ENCODE measurements around the gene ZMIZ1.
"Not testable (repeated sequence)": the region's sequence is repeated elsewhere in the genome, so short reads cannot be mapped to it uniquely, and the experiment has no call there.

ZMIZ1 gene

DNA sequence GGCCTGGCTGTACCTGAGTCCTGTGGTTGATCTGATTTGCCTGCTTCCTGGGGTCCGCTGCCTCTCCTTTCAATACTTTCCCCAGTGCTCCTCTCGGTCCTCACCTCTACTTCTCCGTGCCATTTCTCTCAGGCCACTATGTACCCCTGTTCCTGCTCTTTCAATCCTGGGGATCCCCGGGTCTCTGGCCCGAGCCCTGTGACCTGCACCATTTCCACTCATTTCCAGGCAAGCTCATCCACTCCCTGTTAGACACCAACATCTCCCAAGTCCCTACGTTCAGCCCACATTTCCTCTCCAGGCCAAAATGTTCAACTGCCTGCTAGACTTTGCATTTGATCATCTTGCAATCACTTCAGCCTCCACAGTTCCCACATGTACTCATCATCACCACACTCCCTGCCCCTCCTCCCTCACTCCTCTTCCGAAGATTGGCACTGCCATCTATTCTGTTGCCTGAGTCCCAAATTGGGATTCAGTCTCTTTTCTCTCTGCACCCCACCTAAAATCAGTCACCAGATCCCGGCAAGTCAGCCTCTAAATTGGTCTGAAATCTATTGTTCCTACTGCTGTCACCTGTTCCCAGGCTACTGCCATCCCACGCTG is 34.4 kb upstream of the ZMIZ1 start:
- no peak for DNase-seq

DNA sequence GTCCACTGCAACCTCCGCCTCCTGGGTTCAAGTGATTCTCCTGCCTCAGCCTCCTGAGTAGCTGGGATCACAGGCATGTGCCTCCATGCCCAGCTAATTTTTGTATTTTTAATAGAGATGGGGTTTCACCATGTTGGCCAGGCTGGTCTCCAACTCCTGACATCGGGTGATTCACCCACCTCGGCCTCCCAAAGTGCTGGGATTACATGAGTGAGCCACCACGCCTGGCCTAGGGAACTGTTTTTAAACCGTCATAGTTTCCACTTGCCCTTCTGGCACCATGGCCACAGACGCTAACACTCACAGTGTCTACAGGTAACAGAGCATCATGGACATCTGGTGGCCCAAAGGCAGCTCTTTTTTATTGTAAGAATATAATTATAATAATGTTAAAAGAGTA is 32.4 kb upstream of the ZMIZ1 start:
- DNase-seq = not testable (repeated sequence)

DNA sequence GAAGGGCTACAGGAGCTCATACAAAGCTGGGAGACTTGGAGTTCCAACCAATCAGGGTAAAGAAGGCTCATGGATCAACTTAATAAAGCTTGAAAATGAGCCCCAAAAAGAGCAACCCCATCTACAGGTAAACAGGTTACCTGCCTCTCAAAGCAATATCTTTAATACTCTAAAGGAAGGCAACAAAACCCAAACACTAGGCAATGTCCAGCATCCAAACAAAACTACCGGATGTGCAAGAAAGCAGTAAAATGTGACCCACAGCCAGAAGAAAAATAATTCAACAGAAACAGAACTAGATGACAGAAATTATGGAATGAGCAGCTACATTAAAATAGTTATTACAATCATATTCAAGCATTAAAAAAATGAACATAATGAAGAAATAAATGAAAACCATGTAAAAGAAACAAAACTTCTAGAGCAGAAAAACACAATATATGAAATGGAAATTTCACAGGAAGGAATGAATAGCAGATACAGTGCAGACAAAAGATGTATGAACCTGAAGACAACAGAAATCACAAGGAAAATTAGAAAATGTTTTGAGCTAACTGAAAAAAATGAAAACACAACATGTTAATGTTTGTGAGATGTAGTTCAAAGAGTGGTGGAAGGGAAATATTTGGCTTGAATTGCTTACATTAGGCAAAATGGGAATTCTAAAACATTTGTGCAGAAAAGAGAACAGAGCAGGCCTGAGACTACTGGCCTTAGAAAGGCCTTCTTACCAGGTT is 30.5 kb upstream of the ZMIZ1 start:
- no peak for DNase-seq

DNA sequence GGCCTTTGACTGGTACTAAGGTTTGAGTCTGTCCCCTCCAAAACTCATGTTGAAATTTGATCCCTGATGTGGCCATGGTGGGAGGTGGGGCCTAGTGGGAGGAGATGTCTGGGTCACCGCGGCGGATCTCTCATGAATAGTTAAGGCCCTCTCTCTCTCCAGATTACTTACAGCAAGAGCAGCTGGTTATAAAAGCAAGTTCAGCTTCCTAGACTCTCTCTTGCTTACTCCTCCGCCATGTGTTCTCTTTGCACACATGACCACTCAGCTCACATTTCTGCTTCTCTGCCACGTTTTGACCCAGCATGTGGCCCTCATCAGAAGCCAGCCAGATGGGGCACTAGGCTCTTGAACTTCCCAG is 29.9 kb upstream of the ZMIZ1 start:
- DNase-seq = no peak

DNA sequence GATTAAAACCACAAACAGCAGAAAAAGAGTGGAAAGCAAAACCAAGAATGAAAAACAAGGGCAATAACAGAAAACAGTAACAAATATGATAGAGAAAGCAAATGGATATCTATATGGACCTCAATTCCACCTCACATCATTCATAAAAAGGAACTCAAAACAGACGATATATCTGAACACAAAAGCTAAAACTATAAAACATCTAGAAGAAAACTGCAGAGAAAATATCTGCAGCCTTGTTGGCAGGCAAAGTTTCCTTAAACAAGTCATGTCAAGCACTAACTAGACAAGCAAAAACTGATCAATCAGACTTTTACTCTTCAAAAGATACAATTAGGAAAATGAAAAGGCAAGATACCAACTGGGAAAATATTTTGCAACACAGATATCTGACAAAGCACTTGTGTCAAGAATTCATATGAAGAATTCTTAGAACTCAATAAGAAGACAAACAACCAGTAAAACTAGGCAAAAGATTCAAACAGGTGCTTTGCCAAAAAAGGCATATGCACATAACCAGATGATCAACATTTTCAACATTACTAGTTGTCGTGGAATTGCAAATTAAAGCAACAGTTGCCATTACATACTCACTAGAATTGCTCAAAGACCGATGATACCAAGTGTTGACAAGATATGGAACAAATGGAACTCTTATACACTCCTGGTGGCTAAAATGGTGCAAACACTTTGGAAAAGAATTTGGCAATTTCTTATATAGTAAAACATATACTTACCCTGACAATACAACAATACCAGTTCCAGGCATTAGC is 25.9 kb upstream of the ZMIZ1 start:
- no peak for DNase-seq

DNA sequence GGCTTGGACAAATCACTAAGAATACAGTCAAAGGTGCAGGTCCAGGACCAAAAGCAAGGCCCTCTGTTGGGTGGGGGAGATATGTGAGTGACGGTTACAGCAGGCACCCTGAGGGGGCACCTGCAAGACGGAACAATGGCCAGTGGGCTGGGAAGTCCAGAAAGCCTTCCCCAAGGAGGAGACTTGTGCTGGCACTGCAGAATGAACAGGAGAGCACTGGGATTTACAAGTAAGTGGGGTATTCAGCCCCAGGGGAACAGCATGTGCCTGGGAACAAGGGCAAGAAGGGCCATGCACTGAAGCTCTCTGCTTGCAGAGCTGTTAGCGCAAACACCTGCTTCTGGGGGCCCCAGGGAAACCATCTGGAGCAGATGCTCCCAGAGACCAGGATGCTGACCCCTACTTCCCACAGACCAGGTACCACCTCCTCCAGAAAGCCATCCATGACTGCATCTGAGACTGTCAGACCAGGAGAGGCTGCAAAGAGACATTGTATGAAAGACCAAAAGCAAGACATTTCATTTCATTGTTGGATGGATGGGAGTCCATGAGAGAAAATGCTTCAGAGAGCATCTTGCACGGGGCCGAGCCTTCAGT is 24.6 kb upstream of the ZMIZ1 start:
- DNase-seq = no peak

DNA sequence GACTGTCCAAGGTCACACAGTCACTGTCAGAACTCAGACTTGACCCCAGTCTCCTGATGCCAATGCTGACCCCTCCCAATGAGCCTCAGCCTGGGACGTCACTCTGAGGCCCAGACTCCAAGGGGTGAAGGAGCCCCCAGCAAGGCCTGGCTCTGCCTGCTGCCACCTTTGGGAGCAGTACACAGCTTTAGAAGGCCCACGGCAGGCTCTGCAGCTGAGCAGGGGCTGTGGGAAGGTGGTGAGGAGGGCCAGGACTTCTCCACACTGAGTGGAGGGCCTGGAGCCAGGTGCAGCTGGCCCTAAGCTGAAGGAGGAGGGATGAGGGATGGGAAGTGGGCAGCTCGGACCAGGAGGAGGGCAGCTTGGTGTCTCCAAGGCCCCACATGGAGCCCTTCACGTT is 23.9 kb upstream of the ZMIZ1 start:
- DNase-seq = no peak

DNA sequence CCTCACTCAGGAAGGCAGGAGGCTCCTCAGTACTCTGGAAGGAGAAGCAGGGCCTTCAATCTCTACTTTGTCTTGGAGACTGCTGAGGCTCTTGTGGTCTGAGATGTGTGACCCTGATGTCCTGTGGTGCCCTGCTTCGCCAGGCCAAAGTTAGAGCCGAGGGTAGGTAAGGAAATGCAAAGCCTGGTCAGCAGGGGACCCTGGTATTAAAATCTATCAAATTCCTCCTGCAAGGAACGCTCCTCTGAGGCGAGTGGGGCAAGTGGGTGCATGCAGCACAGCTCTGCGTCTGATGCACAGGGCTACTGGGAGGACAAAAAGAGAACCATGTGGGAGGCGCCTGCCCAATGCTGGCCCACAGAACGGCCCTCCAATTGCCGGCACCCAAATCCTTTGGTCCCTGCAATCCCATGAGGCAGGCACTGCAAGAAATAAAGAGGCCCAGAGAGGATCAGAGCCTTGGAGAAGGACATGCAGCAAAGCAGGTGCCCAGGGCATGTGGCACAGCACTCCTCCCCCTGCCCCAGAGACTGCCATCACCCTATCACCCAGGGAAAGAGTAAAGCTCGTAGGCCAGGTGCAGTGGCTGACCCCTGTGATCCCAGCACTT is 23.1 kb upstream of the ZMIZ1 start:
- DNase-seq = no peak

DNA sequence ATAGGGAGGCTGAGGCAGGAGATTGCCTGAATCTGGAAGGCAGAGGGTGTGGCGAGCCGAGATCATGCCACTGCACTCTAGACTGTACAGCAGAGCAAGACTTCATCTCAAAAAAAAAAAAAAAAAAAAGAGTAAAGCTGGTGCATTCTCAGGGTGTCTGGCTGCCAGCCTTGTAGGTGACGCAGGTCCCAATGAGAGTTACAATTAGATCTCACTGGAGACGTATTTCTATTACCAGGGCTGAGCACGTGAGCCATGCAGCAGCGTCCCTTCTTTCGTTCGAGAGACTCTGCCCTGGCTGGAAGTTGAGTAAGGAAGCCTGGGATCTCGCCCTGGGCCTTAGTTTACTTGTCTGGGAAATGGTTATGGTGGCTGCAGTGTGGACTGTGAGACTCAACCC is 22.4 kb upstream of the ZMIZ1 start:
- DNase-seq = no peak

DNA sequence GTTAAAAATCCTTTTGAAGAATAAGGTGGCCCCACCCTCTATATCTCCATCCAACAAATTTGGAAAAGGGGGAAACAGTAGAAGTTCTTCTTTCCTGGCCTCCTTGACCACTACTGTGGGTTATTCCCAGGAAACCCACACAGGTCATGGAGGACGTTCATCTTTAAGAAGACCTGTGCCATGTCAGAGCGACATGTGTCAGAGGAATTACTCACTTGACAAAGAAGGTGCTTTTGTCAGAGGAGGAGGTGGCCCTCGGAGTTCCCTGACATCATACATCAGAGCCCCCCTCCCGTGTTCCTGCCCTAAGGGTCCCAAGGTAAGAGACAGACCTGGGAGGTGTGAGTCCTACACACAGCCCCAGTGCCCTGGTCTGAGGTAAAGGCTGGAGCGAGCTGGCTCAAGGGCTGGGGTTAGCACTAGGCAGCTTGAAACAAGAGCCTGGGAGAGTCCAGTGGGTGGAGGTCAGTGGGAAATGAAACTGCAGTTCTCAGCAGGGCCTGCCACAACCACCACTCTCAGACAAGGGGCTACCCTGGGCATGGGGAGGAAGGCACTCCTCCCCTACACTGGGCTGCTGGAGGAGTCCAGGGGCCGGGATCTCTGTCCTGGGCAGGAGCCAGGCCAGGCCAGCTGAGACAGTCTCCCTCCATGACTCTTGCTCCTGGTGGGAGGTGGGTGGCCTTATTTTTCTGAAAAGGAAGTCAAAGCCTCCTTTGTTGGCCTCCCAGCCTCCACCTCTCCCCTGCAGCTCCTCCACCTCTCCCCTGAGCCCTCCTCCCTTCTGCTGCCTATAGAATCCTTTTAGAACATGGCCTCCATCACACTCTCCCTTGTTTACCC is 21.8 kb upstream of the ZMIZ1 start:
- DNase-seq = no peak

DNA sequence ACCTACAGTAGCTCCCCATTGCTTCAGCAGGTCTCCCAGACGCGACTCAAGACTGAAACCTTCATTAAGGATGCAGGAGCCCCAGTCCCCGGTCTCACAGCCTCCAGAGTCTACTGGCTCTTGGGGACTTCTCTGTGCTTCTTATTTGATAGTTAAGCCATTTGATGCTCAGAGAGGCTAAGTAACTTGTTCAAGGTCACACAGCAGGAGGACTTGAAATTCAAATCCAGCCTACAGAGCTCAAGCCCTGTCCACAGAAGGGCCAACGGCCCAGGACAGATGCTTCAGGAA is 21.2 kb upstream of the ZMIZ1 start:
- DNase-seq = no peak

DNA sequence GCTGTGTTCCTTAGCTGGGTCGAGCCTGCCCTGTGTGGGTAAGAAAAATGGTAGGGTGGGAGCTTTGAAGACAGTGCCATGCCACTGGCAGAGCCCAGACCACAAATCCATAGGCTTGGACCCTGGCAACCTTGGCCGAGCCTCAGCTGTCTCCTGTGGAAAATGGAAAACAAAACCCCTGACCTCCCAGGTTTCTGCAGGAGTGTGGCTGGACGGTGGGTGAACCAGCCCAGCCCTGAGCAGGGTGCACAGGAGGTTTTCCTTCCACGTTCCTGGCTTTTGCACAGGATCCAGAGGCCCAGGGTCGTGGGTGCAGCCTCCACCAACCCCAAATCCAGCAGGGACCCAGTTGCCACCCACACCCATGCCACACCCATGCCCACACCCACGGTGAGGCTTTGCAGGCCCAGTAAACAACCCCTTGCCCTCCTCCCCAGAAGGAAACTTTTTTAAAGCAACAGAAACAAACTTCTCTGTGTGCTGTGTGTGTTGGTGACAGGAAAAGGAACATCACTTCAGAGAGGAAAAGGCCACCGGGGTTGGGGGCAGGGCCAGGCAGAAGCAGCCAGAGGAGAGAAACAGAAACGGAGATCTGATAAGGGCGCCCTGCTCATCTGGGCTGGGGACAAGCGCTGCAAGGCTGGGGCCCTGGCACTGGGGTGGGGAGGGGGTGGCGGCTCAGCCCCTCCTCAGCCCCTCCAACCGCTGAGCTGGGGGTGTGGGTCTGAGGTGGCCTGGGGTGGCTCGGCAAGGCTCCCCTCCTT is 20.7 kb upstream of the ZMIZ1 start:
- no peak for DNase-seq

DNA sequence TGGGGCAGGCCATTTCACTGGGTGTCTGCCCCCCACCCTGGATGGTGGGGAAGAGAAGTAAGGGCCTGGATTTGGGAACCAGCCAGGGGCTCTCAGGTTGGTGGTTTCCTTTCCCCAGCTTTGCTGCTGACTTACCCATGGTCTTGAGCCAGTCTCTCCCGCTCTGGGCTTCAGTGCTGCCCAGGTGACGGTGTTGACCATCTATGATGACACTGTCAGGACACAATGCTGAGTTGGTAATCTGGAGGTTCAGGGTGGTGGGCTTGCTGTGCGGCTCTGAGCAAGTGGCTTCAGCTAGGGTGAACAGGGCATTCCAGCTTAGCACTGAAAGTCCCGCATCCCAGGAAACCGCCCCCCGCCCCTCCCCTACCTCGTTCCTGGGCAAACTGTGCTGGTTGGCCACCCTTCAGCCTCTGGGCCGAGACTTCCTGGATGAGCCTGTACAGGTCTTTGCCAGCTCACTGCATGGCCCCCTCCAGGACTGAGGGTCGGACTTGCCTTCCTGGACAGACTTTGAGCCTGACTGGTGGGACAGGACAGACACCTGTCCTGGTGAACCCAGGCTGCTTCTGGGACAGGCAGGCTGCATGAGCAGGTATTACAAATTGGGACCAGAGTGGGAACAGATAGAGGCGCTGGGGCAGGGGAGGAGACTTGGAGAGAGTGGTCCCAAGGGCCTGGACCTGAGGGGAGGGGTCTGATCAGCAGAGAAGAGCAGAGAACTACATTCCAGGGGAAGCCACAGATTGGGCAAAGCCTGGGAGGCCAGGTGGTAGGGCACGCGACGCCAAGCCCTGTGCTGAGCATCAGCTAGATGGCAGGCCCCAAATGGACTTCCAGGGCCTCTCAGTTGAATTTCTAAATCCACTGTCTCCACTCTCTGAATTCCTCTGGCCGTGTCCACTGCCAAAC is 19.9 kb upstream of the ZMIZ1 start:
- no peak for DNase-seq

DNA sequence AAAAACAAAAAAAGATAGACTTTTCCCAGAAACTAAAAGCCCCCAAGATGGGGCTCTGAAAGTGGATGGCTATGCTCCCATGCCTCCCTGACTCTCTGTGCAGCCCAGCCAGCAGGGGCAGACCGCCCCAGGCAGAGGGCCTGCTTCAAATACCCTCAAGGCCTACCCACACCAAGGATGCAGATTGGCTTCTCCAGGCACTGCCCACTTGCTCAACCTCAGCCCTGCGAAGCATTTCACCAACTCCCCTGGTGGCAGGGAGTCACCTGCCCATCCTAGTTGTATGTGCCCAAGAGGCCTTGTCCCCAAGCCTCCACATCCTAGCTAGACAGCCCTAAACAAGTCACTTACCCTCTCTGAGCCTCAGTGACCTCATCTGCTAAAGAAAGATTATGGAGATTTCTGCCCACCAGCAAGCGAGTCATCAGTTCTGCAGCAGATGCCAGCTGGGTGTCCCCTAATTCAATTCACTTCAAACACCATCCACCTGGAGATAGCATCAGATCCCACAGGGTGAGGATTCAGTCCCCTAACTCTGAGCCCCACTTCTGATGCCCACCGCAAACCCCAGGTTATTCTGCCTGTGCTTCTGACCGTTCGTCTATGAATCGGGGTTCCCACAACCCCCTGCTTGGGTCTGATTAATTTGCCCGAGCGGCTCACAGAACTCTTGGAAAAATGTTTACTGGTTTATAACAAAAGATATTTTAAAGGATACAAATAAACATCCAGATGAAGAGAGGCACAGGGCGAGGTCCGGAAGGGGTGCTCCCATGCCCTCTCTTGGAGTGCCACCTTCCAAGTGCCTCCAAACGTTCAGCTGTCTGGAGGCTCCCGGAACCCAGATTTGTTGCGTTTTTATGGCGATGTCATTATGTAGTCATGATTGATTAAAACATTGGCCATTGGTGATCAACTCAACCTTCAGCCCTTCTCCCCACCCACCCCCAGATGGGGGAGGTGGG is 18.6 kb upstream of the ZMIZ1 start:
- no peak for DNase-seq

DNA sequence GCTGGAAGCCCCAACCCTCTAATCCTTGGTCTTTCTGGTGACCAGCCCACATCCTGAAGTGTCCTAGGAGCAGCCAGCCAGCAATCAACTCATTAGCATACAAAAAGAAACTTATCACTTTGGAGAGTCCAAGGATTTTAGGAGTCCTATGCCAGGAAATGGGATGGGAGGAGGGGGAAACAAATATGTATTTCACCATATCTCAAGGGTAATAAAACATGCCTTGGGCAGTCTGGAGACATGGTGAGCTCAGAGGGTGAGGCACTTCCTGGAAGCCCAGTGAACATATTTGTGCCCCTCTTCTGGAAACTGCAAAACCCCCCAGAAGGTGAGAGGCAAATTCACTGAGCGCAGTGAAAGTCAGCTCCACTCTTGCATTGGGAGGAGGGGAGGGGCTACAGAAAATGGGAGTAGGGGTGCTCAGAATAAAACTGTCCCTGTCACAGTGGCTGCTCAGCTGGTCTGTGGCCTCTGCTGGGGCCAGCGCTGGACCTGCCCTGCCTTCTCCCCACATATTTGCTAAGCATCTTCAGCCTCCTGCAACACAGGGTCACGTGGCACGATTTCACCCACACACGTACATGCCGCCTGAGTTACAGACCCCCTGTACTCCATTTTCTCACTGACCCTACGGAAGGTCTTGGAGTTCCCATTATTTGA is 17.7 kb upstream of the ZMIZ1 start:
- no peak for DNase-seq

DNA sequence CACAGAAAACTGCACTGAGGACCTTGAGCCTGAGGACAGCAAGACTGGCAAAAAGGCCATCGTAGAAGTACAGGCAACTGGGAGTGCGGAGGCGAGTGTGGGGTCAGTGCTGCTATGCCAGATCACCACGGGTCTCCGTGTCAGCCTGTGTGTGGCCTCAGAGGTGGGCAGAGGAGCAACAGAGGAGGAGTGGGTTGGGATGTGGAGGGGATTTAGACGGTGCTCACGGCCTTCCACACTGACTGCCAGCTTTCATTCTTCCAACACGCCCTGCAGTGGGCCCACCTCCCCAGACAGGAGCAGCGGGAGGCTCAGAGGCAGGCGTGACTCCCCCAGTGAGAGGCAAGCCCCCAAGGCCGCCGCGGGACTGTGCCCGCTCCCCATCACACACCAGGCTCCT is 17.0 kb upstream of the ZMIZ1 start:
- DNase-seq = no peak

DNA sequence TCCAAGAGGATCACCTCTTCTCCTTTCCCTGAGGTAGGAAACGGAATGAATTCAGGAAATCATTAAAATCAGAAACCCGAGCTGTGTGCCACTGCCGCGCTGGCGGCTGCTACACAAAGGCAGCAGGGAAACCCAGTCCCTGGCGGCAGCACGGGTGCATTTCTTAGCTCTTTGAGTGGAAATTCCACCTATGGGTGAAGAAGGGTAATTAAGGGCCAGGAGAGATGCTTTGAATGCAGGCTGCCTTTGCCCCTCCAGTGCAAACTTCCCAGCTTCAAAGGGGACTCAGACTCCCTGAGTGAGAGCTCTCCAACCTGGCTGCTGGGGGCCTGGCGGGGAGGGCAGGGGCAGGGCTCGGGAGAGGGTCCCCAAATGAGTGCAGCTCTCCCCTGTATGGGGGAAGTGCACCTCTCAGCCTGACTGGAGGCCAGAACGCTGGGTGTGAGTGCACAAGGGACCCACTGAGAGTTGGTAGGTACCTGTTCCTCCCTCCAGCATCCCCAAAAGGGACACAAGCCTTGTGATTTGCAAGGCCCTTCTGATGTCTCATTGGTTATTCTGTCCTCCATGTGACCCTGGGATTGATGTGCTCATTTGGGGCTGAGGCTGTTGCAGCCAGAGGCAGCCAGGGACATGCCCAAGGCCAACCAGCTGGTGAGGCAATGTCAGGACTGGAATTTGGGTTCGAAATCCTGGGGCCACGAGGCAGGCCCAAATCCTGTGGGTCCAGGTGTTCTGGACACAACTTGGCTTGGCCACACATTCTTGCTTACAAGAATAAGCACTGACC is 16.3 kb upstream of the ZMIZ1 start:
- DNase-seq = no peak

DNA sequence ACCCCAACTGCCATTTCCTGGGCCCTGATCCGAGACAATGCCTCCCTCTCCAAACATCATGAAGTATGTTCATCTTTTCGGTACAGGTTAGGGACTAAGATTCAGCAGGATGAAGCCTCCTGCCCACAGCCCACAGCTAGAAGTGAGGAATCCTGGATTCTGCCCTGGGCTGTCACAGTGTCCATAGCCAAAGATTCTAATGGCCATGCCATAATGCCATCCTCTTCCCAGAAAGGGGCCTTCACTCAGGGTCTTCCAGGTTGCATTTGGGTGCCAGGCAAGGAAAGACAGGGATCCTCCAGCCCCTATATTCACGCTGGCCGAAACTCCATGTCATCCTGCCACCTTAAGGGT is 15.7 kb upstream of the ZMIZ1 start:
- no peak for DNase-seq

Measured in T1000 (cell line).